Activated T-helper 1 cell treated with anti-CD3 and anti-CD28 coated beads, Interleukin-12 subunit alpha, Interleukin-12 subunit beta, Interleukin-2, Interleukin-4 antibody, amounts not matched to agents 30 ng/mL and 10 ng/mL and 1 ng/mL, durations not matched to agents 14 hours and 24 hours and 36 hours (primary cell): ENCODE data around the gene HSH2D. TPM values are rescaled to one million over a fixed set of nuclear protein-coding genes. Genes with fewer than 3 reads are reported as not detected.
"Not testable (repeated sequence)": the region's sequence is repeated elsewhere in the genome, so short reads cannot be mapped to it uniquely, and the experiment has no call there.

Source experiments
- DNase-seq: peaks from one replicate; pipeline ENCODE4 v3.0.0; 2021; ENCODE audit warnings: low spot score
- H3K27ac Mint-ChIP-seq: one replicate; pipeline ENCODE4 v1.8.0; 2021; ENCODE audit warnings: mild to moderate bottlenecking, mixed read lengths
- H3K27me3 Mint-ChIP-seq: one replicate; pipeline ENCODE4 v1.8.0; 2022; ENCODE audit warnings: mild to moderate bottlenecking, moderate library complexity, mixed read lengths; ENCODE audit not compliant: insufficient read depth
- H3K36me3 Mint-ChIP-seq: one replicate; pipeline ENCODE4 v1.8.0; 2021; ENCODE audit warnings: low read depth, mixed read lengths
- H3K4me1 Mint-ChIP-seq: one replicate; pipeline ENCODE4 v1.8.0; 2021; ENCODE audit warnings: low read depth, mixed read lengths
- H3K4me3 Mint-ChIP-seq: one replicate; pipeline ENCODE4 v1.8.0; 2021; ENCODE audit warnings: mild to moderate bottlenecking, moderate library complexity, mixed read lengths
- H3K9me3 Mint-ChIP-seq: one replicate; pipeline ENCODE4 v1.8.0; 2021; ENCODE audit warnings: mixed read lengths
- intact Hi-C: fragments of 100-400 bp; cut with micrococcal nuclease; formaldehyde crosslinking; loops from one replicate; pipeline ENCODE4 v1.15.1; 2024
- total RNA-seq: library from RNA; stranded (reverse); gene quantifications from 2 replicates; pipeline ENCODE4 v1.2.3, GENCODE V29; 2022

Gene HSH2D
- 32.0 and 35.2 TPM in 2 replicates for total RNA-seq

DNA sequence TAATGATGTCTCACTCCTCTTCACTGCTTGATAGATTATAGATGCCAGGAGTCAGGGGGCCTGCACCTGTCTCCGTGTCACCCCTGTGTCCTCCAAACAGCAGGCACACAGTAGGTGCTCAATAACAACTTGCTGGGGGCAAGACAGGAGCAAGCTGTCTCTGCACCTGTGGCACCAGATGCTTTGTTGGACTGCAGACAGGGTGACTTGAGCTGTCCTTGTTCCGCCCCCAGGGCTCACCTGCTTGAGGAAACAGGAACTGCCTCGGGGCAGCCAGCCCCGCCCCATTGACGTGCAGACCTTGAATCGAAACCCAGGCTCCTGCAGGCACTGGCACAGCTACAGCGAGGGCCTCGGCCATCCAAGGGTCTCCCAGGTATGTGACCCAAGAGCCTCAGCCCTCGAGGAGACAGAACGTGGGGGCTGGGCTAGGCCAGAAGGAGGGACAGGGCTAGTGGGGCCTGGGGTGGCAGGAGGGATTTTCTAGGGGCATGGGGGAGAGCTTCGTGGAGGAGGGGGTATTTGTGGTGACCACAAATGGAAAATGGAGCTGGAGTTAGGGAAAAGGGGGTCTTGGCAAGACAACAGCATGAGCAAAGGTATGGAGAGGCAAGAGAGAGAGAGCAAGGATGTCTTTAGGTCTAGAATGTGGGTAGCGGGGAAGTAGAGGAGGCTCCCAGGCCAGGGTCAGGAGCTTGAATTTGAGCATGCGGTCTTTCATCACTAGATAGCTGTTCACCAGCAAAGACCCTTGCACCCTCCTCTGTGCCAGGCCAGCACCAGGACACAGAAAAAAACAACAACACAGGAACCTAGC is at the start of gene HSH2D:
Gene HSH2D, plus strand, starts transcription at position 287 of the 817 bp plus-strand sequence. CDS start 5,066 bp downstream, outside the sequence.
- Mint-ChIP-seq H3K4me1 (peaks cover 51% of the 10 kb centered on the region), H3K27me3 (no peaks in the 10 kb centered on the region), H3K4me3 (peak within 1 kb of the TSS; percentile 98), H3K27ac (peak within 1 kb of the TSS; percentile 97), H3K36me3 (peaks cover 14% of the 10 kb centered on the region), H3K9me3 (no peaks in the 10 kb centered on the region)
- intact Hi-C loops, result loop anchor here (1.0 to 2.0 kb wide), 4 partner anchors 17 to 41 kb away; partner anchors contain the start of genes FAM32A and RAB8A
- peak; percentile 78 for DNase-seq

GRCh38 chr19:16094360-16095070 is 49.0 kb upstream of the HSH2D start:
- H3K4me1 Mint-ChIP-seq, result peaks cover 36% of the 10 kb centered on the region
- H3K4me3 Mint-ChIP-seq, result no peak overlapping the region
- H3K36me3 Mint-ChIP-seq, result peaks cover 67% of the 10 kb centered on the region
- no peaks in the 10 kb centered on the region for H3K9me3 Mint-ChIP-seq
- no peak for DNase-seq
- H3K27me3 Mint-ChIP-seq, result no peaks in the 10 kb centered on the region
- peak overlapping the region; percentile 89 for H3K27ac Mint-ChIP-seq
- intact Hi-C loops, result loop anchor here (1.0 to 2.0 kb wide), 3 partner anchors 8 to 16 kb away; partner anchors contain the start of gene RAB8A

- peaks cover 68% of the 10 kb centered on the region for H3K36me3 Mint-ChIP-seq
- H3K9me3 Mint-ChIP-seq, result no peaks in the 10 kb centered on the region
- peaks cover 34% of the 10 kb centered on the region for H3K4me1 Mint-ChIP-seq
- H3K4me3 Mint-ChIP-seq, result peak overlapping the region; percentile 29
- DNase-seq, result no peak
- no peaks in the 10 kb centered on the region for H3K27me3 Mint-ChIP-seq
- H3K27ac Mint-ChIP-seq, result peak overlapping the region; percentile 89
- intact Hi-C loops, result loop anchor here (1.0 to 2.0 kb wide), 3 partner anchors 9 to 16 kb away; partner anchors contain the start of gene RAB8A
Observed at GRCh38 chr19:16095071-16095571, 48.4 kb upstream of the HSH2D start.

DNA sequence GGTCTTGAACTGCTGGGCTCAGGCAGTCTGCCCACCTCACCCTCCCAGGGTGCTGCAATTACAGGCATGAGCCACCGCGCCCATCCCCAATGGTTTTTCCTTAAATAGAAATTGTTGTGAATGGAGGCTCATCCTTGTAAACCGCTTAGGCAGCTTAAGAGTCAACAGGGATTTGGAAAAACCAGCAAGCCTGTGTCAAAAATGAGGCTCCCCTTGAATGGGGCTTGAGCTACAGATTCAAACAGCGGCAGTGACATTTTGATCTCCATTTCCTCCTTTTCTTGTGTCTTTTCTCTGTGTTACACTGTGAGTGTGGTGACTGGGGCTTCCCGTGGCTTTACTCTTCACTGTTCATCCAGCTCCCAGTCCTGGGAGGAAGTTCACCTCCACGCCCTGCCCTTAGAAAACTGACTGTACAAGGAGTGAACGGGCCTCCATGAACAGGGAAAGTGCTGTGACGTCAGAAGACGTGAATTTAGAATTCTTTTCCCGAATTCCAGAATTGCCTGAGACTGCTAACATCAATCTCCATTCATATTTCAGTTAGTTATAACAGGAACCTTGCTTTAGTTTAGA is 47.1 kb upstream of the HSH2D start:
- no peaks in the 10 kb centered on the region for H3K27me3 Mint-ChIP-seq
- peak overlapping the region; percentile 51 for H3K4me3 Mint-ChIP-seq
- peaks cover 33% of the 10 kb centered on the region for H3K4me1 Mint-ChIP-seq
- no peaks in the 10 kb centered on the region for H3K9me3 Mint-ChIP-seq
- H3K27ac Mint-ChIP-seq, result peak overlapping the region; percentile 63
- DNase-seq, result no peak
- H3K36me3 Mint-ChIP-seq, result peaks cover 63% of the 10 kb centered on the region
- intact Hi-C loops, result no loop called here

DNA sequence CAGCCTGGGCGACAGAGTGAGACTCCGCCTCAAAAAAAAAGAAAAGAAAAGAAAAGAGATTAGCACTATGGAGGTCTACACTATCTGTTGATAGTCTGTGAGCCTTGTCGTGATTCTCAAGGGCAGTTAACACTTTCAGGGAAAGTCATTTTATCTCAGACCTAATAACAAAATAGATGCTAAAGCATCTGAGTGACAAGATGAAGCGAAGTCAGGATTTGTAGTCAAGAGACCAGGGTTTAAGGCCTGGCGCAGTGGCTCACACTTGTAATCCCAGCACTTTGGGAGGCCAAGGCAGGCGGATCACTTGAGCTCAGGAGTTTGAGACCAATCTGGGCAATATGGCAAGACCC is 45.1 kb upstream of the HSH2D start:
- H3K9me3 Mint-ChIP-seq, result no peaks in the 10 kb centered on the region
- H3K36me3 Mint-ChIP-seq, result peaks cover 63% of the 10 kb centered on the region
- H3K4me3 Mint-ChIP-seq, result no peak overlapping the region
- H3K4me1 Mint-ChIP-seq, result peaks cover 26% of the 10 kb centered on the region
- peak overlapping the region; percentile 44 for H3K27ac Mint-ChIP-seq
- DNase-seq, result no peak
- intact Hi-C loops, result no loop called here
- H3K27me3 Mint-ChIP-seq, result no peaks in the 10 kb centered on the region

GRCh38 chr19:16098821-16099220 is 44.7 kb upstream of the HSH2D start:
- peaks cover 59% of the 10 kb centered on the region for H3K36me3 Mint-ChIP-seq
- H3K27ac Mint-ChIP-seq, result no peak overlapping the region
- H3K4me1 Mint-ChIP-seq, result peaks cover 23% of the 10 kb centered on the region
- H3K27me3 Mint-ChIP-seq, result no peaks in the 10 kb centered on the region
- intact Hi-C loops, result no loop called here
- DNase-seq, result no peak
- no peaks in the 10 kb centered on the region for H3K9me3 Mint-ChIP-seq
- H3K4me3 Mint-ChIP-seq, result no peak overlapping the region

DNA sequence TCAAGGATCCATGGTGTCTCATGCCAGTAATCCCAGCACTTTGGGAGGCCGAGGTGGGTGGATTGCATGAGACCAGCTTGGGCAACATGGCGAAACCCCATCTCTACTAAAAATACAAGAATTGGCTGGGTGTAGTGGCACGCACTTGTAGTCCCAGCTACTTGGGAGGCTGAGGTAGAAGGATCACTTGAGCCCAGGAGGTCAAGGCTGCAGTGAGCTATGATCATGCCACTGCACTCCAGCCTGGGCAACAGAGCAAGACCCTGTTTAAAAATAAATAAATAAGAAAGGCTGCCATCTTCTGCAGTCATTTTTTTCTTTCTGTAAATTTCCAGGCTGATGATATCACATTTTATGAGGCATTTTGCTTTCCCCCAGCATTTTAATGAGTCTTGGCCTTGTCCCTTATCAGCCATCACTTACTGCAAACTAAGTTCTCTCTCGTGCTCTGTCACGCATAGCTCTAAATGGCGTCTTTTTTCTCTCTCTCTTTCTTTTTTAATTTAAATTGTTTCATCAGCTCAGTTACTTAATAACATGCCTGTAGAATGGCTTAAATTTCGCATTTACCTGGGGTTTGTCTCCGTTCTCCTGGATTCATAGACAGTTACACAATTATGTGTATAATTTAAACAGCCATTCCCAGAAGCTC is 44.0 kb upstream of the HSH2D start:
- H3K4me3 Mint-ChIP-seq, result not testable (repeated sequence)

GRCh38 chr19:16100524-16100923 is 43.0 kb upstream of the HSH2D start:
- no peaks in the 10 kb centered on the region for H3K9me3 Mint-ChIP-seq
- no peak overlapping the region for H3K4me3 Mint-ChIP-seq
- H3K27me3 Mint-ChIP-seq, result no peaks in the 10 kb centered on the region
- no peak for DNase-seq
- intact Hi-C loops, result no loop called here
- H3K36me3 Mint-ChIP-seq, result peaks cover 52% of the 10 kb centered on the region
- H3K27ac Mint-ChIP-seq, result no peak overlapping the region
- peaks cover 12% of the 10 kb centered on the region for H3K4me1 Mint-ChIP-seq

More for the DNA sequence above, 44.0 kb upstream of the HSH2D start:
- Mint-ChIP-seq H3K4me1 (peaks cover 23% of the 10 kb centered on the region), H3K36me3 (peaks cover 57% of the 10 kb centered on the region)
- DNase-seq, H3K27ac Mint-ChIP-seq, H3K27me3 Mint-ChIP-seq, intact Hi-C loops, H3K9me3 Mint-ChIP-seq: not testable (repeated sequence)

DNA sequence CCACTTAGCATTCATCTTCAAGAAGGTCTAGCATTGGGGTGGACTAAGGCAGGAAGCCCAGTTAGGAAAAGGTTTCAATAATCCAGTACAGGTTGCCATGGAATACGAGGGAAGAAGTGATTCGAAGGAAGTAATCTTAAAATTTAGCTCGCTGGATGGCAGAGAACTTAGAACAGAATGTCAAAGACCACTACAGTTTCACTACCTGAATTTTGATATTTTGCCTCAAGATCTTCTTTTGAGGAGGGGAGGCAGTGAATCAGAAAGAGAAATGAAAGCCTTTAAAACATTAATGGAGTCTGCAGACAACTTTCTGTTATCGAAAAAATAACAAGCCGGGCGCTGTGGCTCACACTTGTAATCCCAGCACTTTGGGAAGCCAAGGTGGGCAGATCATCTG is 38.8 kb upstream of the HSH2D start:
- Mint-ChIP-seq H3K4me3 (no peak overlapping the region), H3K9me3 (no peaks in the 10 kb centered on the region), H3K27me3 (no peaks in the 10 kb centered on the region), H3K36me3 (peaks cover 31% of the 10 kb centered on the region), H3K4me1 (peaks cover 9% of the 10 kb centered on the region), H3K27ac (no peak overlapping the region)
- intact Hi-C loops, result no loop called here
- no peak for DNase-seq

- intact Hi-C loops, result no loop called here
- Mint-ChIP-seq H3K27ac (peak overlapping the region; percentile 29), H3K27me3 (no peaks in the 10 kb centered on the region), H3K36me3 (peaks cover 27% of the 10 kb centered on the region), H3K4me3 (no peak overlapping the region), H3K9me3 (no peaks in the 10 kb centered on the region), H3K4me1 (peaks cover 10% of the 10 kb centered on the region)
- no peak for DNase-seq
Observed at GRCh38 chr19:16106121-16106520, 37.4 kb upstream of the HSH2D start.

DNA sequence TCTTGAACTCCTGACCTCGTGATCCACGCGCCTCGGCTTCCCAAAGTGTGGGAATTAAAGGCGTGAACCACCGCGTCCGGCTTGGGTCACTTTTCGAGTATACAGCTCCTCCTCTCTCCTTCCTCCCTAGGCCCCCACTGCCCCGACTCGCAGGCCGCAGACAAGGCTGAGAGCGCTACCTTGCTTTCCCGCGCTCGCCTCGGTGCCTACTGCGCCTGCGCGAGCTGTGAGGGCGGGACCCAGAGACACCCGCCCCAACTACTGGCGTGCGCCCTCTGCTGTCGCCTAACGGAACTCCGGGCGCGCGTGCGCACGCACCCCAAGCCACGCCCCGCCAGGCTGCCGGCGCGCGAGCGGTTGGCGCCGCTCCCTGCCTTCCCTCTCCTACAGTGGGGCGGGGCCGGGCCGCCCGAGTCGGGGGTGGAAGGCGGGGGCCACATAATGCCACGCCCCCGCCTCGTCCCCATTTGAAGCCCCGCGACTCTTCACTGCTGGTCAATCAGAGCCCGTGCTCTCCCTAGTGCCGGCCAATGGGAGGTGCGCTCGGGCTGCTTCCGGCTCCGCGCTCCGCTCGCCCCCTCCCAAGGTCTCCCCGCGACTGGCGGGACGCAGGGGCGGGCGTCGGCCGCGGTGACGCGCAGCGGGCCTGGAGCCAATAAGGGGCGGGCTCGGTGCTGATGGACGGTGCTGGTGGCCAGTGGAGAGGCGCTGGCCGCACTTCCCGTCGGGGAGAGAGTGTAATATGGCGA is 32.2 kb upstream of the HSH2D start, which contains the start of gene RAB8A:
Gene RAB8A, plus strand, starts transcription at position 730 of the 749 bp plus-strand sequence. Its CDS starts 13 bp downstream, at position 743.
- Mint-ChIP-seq H3K9me3 (no peaks in the 10 kb centered on the region), H3K4me1 (peaks cover 27% of the 10 kb centered on the region), H3K4me3 (peak within 1 kb of the TSS; percentile 98), H3K36me3 (peaks cover 25% of the 10 kb centered on the region), H3K27me3 (peaks cover 1% of the 10 kb centered on the region), H3K27ac (peak within 1 kb of the TSS; percentile 95)
- intact Hi-C loops, result loop anchor here (1.0 to 2.0 kb wide), 13 partner anchors 8 to 986 kb away; partner anchors contain the start of genes AP1M1, C19orf44, CALR3 and CHERP
- peak; percentile 99 for DNase-seq
